GM21515 (cell line): Measurements from ENCODE around the gene PGBD2.
A peak's percentile ranks its signal among the peaks of the same experiment; 100 is the strongest.
"Not testable (repeated sequence)": the region's sequence is repeated elsewhere in the genome, so short reads cannot be mapped to it uniquely, and the experiment has no call there.

ENCODE experiments used
- ATAC-seq: cut with Tn5 transposase; IDR thresholded peaks from one replicate; pipeline ENCODE4 v1.9.1; 2021; ENCODE audit not compliant: unreplicated experiment

PGBD2 gene, protein sequence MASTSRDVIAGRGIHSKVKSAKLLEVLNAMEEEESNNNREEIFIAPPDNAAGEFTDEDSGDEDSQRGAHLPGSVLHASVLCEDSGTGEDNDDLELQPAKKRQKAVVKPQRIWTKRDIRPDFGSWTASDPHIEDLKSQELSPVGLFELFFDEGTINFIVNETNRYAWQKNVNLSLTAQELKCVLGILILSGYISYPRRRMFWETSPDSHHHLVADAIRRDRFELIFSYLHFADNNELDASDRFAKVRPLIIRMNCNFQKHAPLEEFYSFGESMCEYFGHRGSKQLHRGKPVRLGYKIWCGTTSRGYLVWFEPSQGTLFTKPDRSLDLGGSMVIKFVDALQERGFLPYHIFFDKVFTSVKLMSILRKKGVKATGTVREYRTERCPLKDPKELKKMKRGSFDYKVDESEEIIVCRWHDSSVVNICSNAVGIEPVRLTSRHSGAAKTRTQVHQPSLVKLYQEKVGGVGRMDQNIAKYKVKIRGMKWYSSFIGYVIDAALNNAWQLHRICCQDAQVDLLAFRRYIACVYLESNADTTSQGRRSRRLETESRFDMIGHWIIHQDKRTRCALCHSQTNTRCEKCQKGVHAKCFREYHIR

DNA sequence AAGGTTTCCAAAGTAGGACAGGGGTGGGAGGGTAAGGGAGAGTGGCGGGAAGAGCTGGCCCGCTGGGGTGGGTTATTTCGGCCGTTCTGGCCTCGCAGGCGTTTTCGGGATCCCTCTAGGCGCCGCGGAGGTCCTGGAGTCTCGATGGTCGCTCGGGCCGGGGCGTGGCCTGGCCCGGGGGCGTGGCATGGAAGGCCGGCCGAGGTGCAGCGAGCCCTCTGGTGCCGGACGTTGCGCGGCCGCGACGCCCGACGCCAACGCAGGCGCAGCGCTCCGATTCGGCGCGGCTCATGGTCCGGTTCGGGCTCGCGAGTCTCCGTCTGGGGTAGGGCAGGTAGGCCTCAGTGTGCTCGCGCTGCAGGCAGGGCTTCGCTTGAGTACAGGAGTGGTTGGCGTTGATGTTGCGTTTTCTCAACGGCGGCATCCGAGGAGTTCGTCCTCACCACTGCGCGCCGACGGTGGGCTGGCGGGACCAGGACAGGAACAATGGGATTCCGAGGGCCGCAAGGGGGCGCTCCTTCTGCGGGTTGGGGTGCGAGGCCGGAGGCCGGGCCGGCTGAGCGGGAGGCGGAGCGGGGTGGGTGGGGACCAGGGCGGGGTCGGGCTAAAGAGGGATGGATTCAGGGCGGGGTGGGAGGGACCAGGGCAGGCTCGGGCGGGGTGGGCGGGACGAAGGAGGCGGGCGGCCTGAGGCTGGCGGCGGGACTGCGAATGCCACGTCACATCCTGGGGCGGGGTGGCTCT lies at the start of gene PGBD2:
TSS of gene PGBD2 (plus strand) at position 227 of the 744 bp plus-strand sequence. CDS start 7,628 bp downstream, outside the sequence.
- ATAC-seq: peak; percentile 93

DNA sequence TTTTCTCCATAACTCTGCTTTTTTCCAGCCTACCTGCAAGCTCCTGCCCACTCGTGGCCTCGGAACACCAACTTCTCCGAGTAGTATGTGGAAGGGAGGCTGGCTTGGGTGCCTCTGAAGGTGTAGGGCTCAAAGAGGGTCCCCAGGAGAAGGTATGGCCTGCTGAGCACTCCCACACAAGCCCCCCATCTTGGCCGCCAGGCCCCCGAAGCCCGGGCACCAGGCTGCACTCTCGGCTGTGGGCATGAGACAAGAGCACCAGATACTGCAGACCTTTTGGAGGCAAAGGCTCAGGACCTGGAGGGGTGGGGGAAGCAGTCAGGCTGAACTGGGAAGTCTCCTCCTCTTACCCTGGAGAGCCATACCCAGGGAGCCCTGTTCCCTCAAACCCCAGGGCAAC lies 48.8 kb upstream of the PGBD2 start:
- ATAC-seq: no peak

DNA sequence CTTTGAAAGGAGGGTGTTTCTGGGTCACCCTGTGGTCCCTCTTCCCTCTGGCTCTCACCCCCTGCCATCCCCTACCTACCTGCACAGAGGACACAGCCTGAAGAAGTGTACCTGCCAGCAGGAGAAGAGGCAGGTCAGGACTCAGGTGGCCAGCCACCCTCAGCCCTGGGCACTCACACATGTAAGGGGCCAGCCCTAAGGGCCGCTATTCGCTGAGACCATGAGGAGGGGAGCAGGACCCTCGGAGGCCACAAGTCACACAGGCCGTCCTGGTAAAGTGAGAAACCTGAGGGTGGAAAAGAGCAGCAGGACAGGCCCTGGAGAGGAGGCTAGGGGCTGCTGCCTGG lies 48.3 kb upstream of the PGBD2 start:
- ATAC-seq: peak; percentile 1

DNA sequence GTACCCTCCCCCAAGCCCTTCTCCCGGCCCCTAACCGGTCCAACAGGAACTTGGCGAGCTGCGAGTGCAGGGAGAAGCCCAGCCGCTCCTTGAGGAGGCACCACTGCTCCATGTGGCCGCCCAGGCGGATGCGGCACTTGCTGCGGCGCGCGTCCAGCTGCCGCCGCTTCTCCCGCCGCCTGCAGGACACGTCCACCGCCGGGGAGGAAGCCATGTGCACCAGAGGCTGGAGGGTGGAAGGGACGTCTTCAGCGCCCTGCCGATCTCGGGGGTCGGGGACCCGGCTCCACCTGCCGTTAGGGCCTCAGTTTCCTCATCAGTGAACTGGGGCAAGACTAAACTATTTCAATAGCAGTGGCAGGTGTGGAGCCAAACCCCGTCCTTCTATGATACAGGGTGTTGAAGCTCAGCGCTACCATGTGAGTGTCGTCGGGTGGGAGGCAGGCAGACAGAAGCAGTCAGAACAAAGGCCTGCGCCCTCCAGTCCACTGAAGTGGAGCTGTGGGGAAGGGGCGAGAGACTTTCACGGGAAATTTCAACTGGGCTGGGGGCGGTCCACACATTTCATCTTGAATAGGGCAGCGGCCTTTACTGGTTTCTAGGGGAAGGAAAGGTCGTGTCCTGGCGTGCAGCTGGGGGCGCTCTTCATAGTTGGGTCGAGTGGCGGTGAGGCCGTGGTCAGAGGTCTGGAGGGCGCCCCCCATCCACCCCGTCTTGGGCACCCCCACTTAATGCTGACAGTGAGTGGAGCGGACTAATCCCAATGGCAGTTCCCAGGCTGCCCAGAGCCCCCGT lies 47.7 kb upstream of the PGBD2 start:
- ATAC-seq: peak; percentile 37

DNA sequence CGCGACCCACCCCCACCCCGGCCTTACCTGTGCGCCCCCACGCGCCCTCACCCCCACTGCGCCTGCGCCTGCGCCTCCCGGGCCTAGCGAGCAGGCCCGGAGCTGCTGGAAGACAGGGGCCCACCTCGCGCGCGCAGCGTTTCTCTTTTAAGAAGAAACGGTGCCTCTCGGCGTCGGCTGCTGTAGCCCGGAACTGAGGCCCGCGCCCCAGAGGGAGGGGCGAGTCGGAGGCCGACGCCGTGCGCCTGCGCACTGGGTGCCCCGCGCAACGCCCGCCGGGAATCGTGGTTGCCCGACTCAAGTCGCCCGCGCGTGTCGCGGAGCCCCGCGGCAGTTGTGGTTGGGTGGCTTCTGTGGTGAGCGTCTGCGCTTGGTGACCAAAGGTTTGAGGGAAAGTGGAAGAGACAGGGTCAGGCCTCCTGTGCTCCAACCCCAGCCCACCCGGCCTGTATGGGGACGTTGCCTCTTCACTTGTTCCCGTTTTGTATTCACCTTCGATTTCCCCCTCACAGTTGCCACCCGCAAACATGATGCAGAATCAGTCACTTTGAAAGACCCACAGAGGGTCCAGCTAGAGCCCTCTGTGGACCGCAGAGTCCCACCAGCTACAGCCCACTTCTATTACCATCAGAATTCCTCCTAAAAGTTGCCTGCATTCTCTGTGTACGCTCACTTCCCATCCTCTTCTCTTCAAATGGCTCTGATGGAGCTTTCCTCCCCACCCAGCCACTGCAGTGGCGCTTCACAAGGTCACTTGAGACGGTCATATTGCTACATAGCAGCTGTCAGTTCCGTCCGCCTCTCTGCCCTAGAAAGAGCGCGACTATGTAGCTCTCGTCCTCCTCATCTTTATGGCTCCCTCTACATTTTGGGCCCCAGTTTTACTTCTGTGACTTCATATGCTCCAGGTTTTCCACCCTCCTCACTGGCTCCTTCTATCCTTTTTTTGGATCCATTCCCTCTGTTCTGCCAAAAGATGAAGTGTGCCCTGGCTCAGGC lies 46.8 kb upstream of the PGBD2 start, which contains the start of gene ZNF692:
TSS of gene ZNF692 (minus strand) at position 195 of the 999 bp plus-strand sequence. CDS start 776 bp downstream, outside the sequence.
- ATAC-seq: peak; percentile 82

DNA sequence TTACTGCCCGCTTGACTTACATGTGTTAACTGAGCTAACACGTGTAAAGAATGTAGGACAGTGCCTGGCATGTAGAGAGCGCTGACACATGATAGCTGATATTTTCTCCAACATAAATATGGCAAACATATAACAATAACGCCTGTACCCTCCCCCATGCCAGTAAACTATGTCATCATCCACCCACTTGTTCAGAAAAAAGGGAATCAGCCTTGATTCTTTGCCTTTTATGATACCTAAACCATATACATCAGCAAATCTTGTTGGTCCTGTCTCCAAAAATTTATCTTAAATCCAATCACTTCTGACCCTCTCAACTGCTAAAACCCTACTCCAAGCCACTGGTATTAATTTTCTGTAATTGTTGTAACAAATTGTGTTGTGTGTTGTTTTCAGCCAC lies 46.0 kb upstream of the PGBD2 start:
- no peak for ATAC-seq

DNA sequence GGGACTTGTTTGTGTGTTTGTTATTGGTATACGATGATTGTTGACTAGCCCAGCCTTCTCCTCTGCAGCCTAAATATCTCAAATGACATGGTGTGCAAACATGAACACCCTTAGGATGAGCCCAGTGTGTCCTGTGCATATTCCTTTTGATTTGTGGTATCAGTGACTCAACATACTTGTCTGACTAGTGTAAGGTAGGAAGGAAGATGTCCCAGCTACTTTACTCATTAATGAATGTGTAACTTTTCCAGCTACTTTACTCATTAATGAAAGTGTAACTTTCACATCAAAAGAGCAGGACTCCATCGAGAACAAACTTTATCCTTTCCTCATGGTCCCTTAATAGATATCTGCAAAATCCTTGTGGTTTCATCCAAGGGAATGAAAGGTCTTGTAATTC lies 44.4 kb upstream of the PGBD2 start:
- no peak for ATAC-seq

DNA sequence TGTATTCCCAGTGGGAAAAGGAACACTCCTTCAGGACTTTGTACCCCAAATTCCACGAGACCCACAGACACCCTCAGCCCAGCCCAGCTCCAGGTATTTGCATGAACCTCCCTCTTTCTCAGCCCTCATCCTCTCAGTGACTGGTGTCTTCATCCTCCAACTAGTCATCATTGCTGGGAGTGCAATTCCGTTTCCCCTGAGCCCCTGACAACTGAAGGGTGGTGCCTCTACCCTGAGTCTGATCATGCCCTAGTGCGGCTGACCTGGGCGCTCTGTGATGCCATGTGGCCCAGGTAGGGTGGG lies 43.4 kb upstream of the PGBD2 start:
- ATAC-seq: peak; percentile 2

DNA sequence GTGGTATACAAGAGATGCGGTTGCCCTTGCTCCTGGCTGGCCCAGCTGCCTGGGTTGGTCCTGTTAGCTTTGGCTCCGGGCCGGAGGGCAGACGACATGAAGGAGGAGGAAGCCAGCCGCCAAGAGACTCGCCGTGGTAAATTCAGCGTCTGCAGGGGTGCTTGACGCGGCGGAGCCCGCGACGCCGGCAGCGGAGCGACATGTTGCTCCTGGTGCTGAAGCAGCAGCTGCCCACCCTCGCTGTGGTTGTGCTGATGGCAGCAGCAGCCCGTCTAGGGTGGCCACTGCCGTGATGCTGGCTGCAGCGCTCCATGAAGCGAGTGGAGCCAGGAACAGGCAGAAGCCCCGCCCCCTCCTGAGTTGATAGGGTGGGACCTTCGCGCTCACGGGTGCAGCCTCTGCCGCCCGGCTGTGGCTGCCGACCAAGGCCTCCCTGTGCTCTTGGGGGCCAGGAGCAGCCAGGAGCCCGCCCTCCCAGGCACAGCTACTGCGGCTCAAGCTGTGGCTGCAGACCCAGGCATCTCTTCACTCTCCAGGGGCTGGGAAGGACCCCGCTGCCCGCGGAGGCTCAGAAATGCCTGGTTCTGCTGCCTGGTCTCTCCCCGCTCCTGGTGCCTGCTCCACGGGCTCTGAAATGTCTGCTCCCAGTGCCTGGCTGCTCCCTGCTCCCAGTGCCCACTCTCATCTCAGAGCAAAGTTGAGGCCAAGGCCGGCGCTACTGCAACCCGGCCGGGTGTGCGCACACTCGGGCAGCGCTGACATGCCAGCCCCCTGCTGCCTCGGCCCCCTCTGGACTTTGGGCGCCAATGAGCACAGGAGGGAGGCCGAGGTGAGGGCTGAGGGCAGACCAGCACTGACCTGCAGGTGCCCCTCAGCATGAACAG lies 42.8 kb upstream of the PGBD2 start:
- peak; percentile 75 for ATAC-seq

DNA sequence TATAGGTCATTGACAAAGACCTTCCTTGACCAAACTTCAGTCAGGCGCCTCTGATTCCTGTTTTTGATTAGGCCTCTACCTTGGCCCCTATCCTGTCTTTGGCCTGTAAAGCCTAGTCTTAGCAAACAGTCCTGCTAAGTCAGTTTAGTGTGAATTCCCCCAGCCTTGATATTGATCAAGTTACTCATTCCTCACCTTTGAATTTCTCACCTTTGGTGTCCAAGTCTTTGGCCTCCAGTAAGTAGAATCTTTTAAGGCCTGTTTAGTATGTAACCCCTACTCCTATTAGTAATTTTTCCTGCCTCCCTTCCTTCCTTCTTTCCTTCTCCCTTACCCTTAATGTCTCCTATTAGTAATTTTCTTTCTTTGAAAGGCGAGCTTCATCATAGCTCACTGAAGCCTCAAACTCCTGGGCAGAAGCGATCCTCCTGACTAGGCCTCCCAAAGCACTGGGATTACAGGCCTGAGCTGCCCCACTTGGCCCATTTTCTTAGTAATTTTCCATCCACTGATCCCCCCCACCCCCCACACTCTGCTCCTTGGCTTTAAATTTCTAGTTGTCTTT lies 34.1 kb upstream of the PGBD2 start:
- ATAC-seq: no peak

DNA sequence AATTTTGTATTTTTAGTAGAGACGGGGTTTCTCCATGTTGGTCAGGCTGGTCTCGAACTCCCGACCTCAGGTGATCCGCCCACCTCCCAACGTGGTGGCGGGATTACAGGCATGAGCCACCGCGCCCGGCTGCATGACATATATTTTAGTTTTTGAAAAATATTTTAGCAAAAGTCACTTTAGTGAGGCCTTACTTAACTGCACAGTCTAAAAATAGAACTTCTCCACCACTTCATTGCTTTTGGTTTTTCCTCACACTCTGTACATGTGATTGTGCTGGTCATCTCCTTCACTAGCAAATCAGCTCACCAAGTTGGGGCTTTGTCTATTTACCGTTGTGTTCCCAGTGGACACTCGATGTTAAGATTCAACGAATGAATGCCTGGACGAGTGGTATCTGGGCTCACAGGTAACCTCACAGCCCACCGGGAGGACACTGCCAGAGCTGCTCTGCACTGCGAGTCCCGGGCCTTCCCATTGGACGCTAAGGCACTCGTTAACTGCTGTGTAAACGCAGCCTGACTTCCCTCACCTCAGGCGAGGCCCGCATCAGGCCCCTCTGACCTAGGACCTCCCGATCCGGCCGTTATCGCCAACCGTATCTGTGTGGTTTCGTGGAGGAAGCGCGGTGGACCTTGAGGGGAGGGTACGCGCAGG lies 33.2 kb upstream of the PGBD2 start:
- ATAC-seq: peak; percentile 43

DNA sequence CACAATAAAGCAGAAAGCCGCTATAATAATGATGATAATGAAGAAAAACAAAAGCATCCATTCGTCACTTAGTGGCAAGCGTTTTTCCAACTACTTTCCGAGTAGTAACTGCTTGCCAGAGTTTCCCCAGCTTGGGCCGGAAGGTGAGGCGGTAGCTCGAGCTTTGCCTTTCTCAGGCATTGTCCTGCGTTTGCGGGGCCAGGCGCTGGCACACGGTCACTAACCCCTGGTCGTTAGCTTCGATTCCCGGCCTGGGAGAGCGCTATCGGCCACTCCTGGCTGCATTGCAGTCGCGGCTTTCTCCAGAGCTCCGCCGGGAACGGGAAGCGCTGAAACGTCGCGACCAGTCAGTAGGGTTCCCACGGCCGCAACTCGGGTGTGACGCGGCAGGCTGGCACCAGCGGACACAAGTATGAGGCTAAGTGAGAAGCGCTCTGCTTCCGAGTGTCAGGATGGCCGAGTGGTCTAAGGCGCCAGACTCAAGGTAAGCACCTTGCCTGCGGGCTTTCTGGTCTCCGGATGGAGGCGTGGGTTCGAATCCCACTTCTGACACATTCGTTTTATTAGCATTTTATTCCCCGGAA lies 32.5 kb upstream of the PGBD2 start:
- ATAC-seq: peak; percentile 78

DNA sequence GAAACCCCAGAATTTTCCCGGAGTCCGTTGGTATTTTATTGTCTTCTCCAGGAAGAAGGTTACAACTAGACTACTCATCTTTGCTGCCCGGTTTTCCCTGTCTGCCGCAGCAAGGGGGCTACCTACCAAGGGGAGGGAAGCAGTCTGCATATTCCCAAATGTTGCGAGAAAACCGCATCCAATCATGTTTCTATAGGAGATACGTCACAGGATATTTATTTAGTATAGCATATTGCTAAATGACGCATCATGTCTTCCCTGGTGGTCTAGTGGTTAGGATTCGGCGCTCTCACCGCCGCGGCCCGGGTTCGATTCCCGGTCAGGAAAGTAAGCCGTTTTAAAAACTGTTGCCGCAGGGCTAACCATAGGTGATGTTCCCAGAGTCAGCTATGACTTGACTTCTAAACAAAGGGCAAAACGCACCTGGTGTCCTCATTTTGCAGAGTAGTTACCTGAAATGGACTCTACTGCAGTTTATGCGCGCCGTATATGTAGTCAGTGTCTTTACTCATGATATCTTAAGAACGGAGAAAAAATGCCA lies 32.0 kb upstream of the PGBD2 start:
- ATAC-seq: peak; percentile 73

DNA sequence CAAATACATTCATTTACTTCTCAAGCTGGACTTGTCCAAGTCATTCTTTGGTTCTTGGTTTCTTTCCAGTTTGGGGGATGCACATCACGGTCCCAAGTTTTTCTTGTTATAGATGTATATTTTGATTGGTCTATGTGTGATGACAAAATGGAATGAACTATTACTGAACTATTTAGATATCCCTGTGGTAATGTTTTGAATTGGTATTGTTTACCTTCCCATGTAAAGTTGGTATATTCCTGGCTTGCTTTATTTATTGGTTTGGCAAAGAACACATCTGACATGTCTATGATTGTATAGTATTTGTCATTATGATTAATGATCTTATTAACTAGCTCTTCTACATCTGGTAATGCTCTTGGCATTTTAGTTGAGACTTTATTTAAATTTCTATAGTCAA lies 24.8 kb upstream of the PGBD2 start:
- ATAC-seq: no peak

DNA sequence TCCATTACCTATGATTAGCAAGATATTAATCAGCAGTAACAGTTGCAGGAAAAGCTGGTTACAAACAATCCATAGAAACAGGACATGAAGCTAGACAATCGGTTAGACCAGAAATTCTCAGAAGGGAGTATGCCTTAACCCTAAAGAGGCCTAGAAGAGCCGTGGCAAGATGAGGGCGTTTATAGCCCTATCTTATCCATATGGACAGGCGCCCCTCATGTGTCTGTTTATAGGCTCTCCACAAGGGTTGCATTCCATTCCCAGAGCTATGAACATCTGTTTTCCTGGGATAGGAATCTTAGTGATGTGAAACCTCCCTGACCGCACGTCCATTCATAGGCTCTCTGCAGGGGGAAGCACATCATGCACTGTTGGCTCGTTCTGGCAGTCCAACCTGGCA lies 23.6 kb upstream of the PGBD2 start:
- not testable (repeated sequence) for ATAC-seq

DNA sequence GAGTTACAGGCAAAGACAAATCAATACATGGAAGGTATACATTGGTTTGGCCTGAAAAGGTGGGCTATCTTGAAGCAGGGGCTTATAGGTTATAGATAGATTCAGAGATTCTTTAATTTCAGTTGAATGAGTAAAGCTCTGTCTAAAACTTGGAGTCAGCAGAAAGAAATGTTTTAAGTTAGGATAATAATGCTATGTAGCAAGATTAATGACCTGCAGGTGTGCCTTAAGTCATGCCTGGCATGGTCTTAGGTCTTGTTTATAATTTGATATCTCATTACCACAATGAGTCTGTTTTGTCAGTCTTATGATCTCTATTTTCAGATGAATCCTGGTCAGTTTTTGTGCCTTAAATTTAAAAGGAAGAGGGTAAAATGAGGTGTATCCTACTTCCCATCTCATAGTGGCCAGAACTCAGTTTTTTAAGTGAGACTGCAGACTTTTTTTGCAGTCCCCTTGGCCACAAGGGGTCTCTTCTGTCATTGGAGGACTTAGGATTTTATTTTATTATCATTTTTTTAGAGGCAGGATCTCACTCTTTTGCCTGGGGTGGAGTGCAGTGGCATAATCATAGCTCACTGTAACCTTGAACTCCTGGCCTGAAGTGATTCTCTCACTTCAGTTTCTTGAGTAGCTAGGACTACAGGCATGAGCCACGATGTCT lies 21.3 kb upstream of the PGBD2 start:
- no peak for ATAC-seq

DNA sequence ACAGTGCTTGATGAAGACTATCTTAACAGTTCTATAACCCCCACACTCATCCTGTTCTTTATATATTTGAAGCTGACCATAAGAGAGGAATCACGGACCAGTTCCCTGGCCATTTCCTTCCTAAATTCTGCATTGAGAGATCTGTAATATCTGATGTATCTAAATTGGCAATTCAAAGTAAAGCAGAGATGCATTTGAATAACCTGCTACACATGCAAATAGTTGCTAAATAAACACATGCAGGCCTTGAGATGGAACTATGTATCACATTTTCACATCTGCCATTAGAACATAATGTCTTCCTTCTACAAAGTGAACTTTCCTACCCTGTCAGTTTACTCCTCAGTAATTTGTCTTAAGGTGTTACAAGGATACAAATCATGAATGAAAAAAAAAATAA lies 20.4 kb upstream of the PGBD2 start:
- no peak for ATAC-seq
